H54 (cell line): ENCODE data around the gene PPP1R15A.

ENCODE experiments used
- DNase-seq: peaks from one replicate; pipeline ENCODE4 v3.0.0; 2011; ENCODE audit warnings: low spot score, mixed read lengths; ENCODE audit not compliant: insufficient read length
- FAIRE-seq: peaks from 3 replicates; lab custom pipeline; 2011; peaks lifted over from hg19 to GRCh38; lab: Jason Lieb, UNC
- POLR2A ChIP-seq: IDR thresholded peaks from 2 replicates; pipeline ENCODE4 v1.6.1; 2011; ENCODE audit warnings: low read depth, mild to moderate bottlenecking, low read length

PPP1R15A gene

GRCh38 chr19:48872182-48872883, at the start of gene PPP1R15A:
PPP1R15A (plus strand) TSS chr19:48872421; CDS start chr19:48873234, 813 bp downstream.
- DNase-seq, result peak; percentile 76
- peak; percentile 97 for TF ChIP-seq POLR2A
- FAIRE-seq, result peak; percentile 74

DNA sequence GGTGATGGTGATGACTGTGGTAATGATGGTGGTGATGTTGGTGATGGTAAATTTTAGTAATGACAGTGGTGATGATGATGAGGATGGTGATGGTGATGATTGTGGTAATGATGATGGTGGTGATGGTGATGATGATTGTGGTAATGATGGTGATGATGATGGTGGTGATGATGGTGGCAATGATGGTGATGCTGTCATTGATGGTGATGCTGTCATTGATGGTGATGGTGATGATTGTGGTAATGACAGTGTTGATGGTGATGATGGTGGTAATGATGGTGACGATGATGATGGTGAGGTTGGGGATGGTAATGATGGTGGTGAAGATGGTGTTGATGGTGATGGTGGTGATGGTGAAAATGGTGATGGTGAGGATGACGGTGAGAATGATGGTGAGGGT, 49.7 kb upstream of the PPP1R15A start:
- FAIRE-seq, result no peak

DNA sequence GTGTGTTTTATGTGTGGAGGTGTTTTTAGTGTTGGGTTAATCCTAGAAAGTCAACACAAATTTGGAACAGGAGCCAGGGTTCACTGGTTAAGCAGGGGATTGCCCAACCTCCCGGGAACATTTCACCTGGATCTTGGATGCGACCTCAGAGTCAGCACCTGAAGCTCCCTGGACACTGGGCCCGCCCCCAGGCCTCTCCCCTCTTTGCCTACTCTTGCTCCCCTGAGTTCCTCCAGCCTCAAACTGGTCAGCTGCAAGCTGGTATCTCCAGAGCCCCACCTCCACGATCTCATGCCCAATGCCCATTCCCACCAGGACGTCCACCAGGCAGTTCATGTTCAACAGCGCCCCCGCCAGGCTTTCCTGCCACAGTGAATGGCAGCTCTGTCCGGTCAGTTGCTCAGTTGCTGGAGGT, 45.6 kb upstream of the PPP1R15A start:
- TF ChIP-seq POLR2A, result no peak
- DNase-seq (no peak), FAIRE-seq (no peak)

More for the DNA sequence above, 49.7 kb upstream of the PPP1R15A start:
- TF ChIP-seq POLR2A, result no peak
- DNase-seq, result no peak

GRCh38 chr19:48830088-48830487, 42.1 kb upstream of the PPP1R15A start:
- FAIRE-seq (no peak), DNase-seq (no peak)
- TF ChIP-seq POLR2A, result no peak

GRCh38 chr19:48830965-48831364, 41.3 kb upstream of the PPP1R15A start:
- DNase-seq (no peak), FAIRE-seq (no peak)
- no peak for TF ChIP-seq POLR2A

GRCh38 chr19:48833049-48833448, 39.2 kb upstream of the PPP1R15A start:
- no peak for DNase-seq
- no peak for TF ChIP-seq POLR2A
- FAIRE-seq, result no peak

DNA sequence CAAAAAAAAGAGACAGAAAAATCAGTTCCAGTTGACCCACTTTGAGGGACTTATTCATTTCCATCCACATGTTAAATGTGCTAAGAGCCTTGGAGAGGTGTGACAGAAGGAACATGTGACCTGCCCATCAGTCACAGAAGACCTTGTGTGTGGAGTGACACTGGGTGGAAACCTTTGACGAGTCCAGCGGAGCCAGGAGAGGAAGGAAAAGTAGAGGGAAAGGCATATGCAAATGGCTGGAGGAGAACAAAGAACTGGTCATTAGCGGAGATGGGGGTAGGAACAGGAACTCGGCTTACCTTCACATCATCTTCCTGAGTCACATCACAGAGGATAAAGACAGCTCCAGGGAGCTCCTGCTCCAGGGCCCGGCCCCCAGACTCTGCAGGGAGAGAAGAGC, 38.2 kb upstream of the PPP1R15A start:
- DNase-seq, result no peak

DNA sequence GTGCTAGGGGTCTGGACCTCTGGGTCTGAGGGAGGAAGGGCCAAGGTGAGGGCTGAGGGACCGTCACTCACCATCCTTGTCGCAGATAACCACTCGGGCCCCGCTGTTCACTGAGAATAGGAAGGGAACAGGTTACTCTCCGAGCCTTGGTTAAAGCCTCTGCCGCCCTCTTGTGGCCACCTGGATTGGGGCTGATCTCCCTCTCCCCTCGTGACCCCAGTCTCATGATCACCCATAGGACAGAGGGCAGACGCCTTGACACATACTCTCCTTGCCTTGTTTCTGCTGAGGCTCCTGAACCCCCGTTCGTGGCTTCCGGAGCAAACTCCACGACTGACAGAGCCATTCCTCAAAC, 36.5 kb upstream of the PPP1R15A start:
- TF ChIP-seq POLR2A, result no peak
- DNase-seq (peak; percentile 68), FAIRE-seq (peak; percentile 57)

More for the DNA sequence above, 38.2 kb upstream of the PPP1R15A start:
- no peak for TF ChIP-seq POLR2A
- no peak for FAIRE-seq

- DNase-seq, result no peak
Observed at GRCh38 chr19:48836089-48837017, 35.9 kb upstream of the PPP1R15A start, which contains the start of gene HSD17B14. HSD17B14 (minus strand) TSS chr19:48836491; CDS start chr19:48836411, 80 bp downstream.

GRCh38 chr19:48837051-48837524, 35.1 kb upstream of the PPP1R15A start:
- peak; percentile 20 for FAIRE-seq
- TF ChIP-seq POLR2A, result no peak
- peak; percentile 86 for DNase-seq

More at GRCh38 chr19:48836089-48837017, 35.9 kb upstream of the PPP1R15A start, which contains the start of gene HSD17B14:
- FAIRE-seq, result no peak
- no peak for TF ChIP-seq POLR2A

- TF ChIP-seq POLR2A, result no peak
- no peak for DNase-seq
- no peak for FAIRE-seq
Observed at GRCh38 chr19:48837687-48838086, 34.5 kb upstream of the PPP1R15A start.

GRCh38 chr19:48841047-48841446, 31.2 kb upstream of the PPP1R15A start:
- FAIRE-seq (no peak), DNase-seq (no peak)
- no peak for TF ChIP-seq POLR2A

- DNase-seq (no peak), FAIRE-seq (no peak)
- no peak for TF ChIP-seq POLR2A
Observed at GRCh38 chr19:48841571-48841970, 30.6 kb upstream of the PPP1R15A start.

DNA sequence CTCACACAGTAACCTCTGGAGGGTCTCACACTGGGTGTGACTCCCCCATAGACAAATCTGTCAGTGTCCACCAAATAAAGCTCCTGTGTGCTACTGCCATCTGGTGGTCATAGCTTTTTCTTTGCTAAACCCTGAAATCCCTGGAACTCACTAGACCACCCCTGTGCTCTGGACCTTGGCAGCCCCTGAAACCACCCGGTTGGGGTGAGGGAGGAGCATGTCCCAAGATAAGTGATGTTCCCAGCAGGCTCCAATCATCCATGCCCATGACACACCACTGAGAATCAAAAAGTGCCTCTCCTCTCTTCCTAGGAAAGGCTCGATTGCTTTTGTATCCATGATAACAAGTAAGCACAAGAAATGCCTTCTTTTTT, 29.4 kb upstream of the PPP1R15A start:
- FAIRE-seq (no peak), DNase-seq (no peak)
- no peak for TF ChIP-seq POLR2A
